SK-N-SH treated with all-trans-retinoic acid at 6 μM for 48 hours (cell line): Measurements from ENCODE around the gene ERN1.
A peak's percentile ranks its signal among the peaks of the same experiment; 100 is the strongest.
"Not testable (repeated sequence)": the region's sequence is repeated elsewhere in the genome, so short reads cannot be mapped to it uniquely, and the experiment has no call there.

ENCODE experiments used
- ATAC-seq: fragments of 200-7000 bp; cut with Tn5 transposase; 3 replicates; pipeline ENCODE4 v1.9.1; 2020; ENCODE audit warnings: mild to moderate bottlenecking, moderate library complexity
- ARNTL ChIP-seq: fragments of 450-650 bp; formaldehyde crosslinking; IDR thresholded peaks from 2 replicates; pipeline ENCODE4 v1.5.0; 2020; ENCODE audit warnings: low read depth, mild to moderate bottlenecking, moderate library complexity, borderline replicate concordance
- BACH2 ChIP-seq: fragments of 250-450 bp; sonication (Bioruptor Pico); IDR thresholded peaks from 2 replicates; pipeline ENCODE4 v1.9.0; 2021; ENCODE audit warnings: mild to moderate bottlenecking, borderline replicate concordance
- CSDC2 ChIP-seq: fragments of 250-450 bp; sonication (Bioruptor Pico); IDR thresholded peaks from 2 replicates; pipeline ENCODE4 v1.5.0; 2020; ENCODE audit warnings: mild to moderate bottlenecking, moderate library complexity
- ESRRG ChIP-seq: fragments of 250-450 bp; sonication (Bioruptor Pico); IDR thresholded peaks from 2 replicates; pipeline ENCODE4 v1.6.1; 2021; ENCODE audit warnings: mild to moderate bottlenecking
- ISL1 ChIP-seq: fragments of 250-450 bp; sonication (Bioruptor Pico); IDR thresholded peaks from 2 replicates; pipeline ENCODE4 v2.1.2; 2022; ENCODE audit warnings: mild to moderate bottlenecking, moderate library complexity
- PATZ1 ChIP-seq: fragments of 250-450 bp; sonication (Bioruptor Pico); IDR thresholded peaks from 2 replicates; pipeline ENCODE4 v1.8.0; 2020; ENCODE audit warnings: mild to moderate bottlenecking, moderate library complexity, borderline replicate concordance
- POU6F1 ChIP-seq: fragments of 250-450 bp; sonication (Bioruptor Pico); IDR thresholded peaks from 2 replicates; pipeline ENCODE4 v1.8.0; 2021; ENCODE audit warnings: low read depth, mild to moderate bottlenecking, moderate library complexity, borderline replicate concordance
- SNAI2 ChIP-seq: fragments of 250-450 bp; sonication (Bioruptor Pico); IDR thresholded peaks from 2 replicates; pipeline ENCODE4 v1.5.0; 2020; ENCODE audit warnings: mild to moderate bottlenecking, moderate library complexity
- TCF4 ChIP-seq: fragments of 250-450 bp; sonication (Bioruptor Pico); IDR thresholded peaks from 2 replicates; pipeline ENCODE4 v1.8.0; 2021; ENCODE audit warnings: mild to moderate bottlenecking, moderate library complexity, borderline replicate concordance
- TSHZ2 ChIP-seq: fragments of 250-450 bp; sonication (Bioruptor Pico); IDR thresholded peaks from 2 replicates; pipeline ENCODE4 v1.5.0; 2020; ENCODE audit warnings: mild to moderate bottlenecking, moderate library complexity
- ZC3H10 ChIP-seq: fragments of 250-450 bp; sonication (Bioruptor Pico); IDR thresholded peaks from 2 replicates; pipeline ENCODE4 v1.5.1; 2021; ENCODE audit warnings: mild to moderate bottlenecking, moderate library complexity
- ZFP3 ChIP-seq: fragments of 250-450 bp; sonication (Bioruptor Pico); IDR thresholded peaks from 2 replicates; pipeline ENCODE4 v1.5.0; 2020; ENCODE audit warnings: mild to moderate bottlenecking, moderate library complexity
- ZFP30 ChIP-seq: fragments of 450-650 bp; formaldehyde crosslinking; IDR thresholded peaks from 2 replicates; pipeline ENCODE4 v1.5.0; 2022; ENCODE audit warnings: mild to moderate bottlenecking, moderate library complexity
- ZNF565 ChIP-seq: fragments of 450-650 bp; formaldehyde crosslinking; conservative IDR thresholded peaks from 2 replicates; pipeline ENCODE4 v1.5.0; 2020; ENCODE audit warnings: low read depth, mild to moderate bottlenecking, moderate library complexity
- ZNF70 ChIP-seq: fragments of 450-650 bp; formaldehyde crosslinking; IDR thresholded peaks from 2 replicates; pipeline ENCODE4 v1.5.0; 2020; ENCODE audit warnings: mild to moderate bottlenecking, moderate library complexity
- TF ChIP-seq, protein P1 (sequence below): fragments of 250-450 bp; sonication (Bioruptor Pico); IDR thresholded peaks from 2 replicates; pipeline ENCODE4 v1.5.1; 2020; ENCODE audit warnings: low read depth, mild to moderate bottlenecking, moderate library complexity

Gene ERN1

DNA sequence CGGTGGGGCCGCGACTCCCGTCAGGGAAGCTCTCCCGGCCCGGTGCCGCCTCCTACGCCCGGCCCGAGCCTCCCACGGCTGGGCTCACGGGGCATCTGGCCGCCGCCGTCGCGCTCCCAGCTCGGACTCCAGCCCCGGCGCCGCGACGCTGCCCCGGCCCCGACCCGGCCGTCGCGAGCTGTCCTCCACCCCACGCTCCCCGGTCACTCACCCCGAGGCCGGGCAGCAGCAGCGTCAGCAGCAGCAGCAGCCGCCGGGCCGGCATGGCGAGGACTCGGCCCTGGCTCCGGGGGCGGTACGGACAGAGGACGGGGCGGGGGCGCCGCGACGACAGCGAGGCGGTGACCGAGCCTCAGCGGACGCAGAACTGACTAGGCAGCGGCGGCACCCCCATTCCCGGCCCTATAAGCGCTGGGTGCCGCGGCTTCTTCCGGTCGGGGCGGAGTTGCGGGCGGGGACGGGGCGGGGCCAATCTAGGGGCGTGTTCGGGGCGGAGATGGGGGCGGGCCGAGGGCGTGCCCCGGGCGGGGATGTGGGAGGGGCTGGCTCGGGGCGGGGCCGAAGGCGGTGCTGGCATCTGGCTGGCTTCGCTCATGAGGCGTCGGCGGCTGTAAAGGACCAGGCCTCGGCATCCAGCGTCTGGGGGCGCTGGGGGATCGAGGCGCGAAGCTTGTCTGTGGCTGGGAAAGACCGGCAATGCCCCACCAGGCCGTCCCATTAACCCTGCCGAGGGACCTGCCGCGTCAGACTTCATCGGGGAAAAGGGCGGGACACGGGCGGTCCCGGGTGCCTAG, at the start of gene ERN1:
ERN1 (minus strand) TSS at position 380 of the 794 bp plus-strand sequence; CDS start at position 265, 115 bp downstream.
- peak; percentile 96 for ATAC-seq
- TF ChIP-seq POU6F1 (CRISPR knock-in tag) (no peak), SNAI2 (CRISPR knock-in tag) (no peak), ARNTL (no peak), CSDC2 (0 out of 2 replicates have a peak, but pooled peaks have one; percentile 36), BACH2 (CRISPR knock-in tag) (no peak), ZFP3 (peak; percentile 69; the same call in 1 of the 2 replicates), TSHZ2 (no peak), TCF4 (CRISPR knock-in tag) (no peak)
- TF ChIP-seq, protein P1, sequence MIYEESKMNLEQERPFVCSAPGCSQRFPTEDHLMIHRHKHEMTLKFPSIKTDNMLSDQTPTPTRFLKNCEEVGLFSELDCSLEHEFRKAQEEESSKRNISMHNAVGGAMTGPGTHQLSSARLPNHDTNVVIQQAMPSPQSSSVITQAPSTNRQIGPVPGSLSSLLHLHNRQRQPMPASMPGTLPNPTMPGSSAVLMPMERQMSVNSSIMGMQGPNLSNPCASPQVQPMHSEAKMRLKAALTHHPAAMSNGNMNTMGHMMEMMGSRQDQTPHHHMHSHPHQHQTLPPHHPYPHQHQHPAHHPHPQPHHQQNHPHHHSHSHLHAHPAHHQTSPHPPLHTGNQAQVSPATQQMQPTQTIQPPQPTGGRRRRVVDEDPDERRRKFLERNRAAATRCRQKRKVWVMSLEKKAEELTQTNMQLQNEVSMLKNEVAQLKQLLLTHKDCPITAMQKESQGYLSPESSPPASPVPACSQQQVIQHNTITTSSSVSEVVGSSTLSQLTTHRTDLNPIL (CRISPR knock-in tag) = no peak

DNA sequence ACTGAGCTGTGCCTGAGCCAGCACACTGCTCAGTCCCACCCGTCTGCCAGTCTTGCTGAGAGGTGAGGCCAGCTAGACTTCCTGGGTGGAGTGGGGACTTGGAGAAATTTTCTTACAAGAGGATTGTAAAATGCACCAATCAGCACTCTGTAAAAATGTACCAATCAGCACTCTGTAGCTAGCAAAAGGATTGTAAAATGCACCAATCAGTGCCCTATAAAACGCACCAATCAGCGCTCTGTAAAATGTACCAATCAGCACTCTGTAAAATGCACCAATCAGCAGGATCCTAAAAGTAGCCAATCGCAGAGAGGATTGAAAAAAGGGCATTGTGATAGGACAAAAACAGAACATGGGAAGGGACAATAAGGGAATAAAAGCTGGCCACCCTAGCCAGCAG, 49.1 kb upstream of the ERN1 start:
- not testable (repeated sequence) for ATAC-seq

- TF ChIP-seq ZFP30 (CRISPR knock-in tag) = no peak
- no peak for TF ChIP-seq ZC3H10
- TF ChIP-seq CSDC2 = no peak
- no peak; the same call in 1 of the 2 replicates for TF ChIP-seq ISL1
- no peak for TF ChIP-seq BACH2 (CRISPR knock-in tag)
- TF ChIP-seq ZNF70 (CRISPR knock-in tag) = peak; percentile 52; the same call in 1 of the 2 replicates
- TF ChIP-seq SNAI2 (CRISPR knock-in tag) = no peak
- peak; percentile 67 for TF ChIP-seq TCF4 (CRISPR knock-in tag)
- 0 out of 2 replicates have a peak, but pooled peaks have one; percentile 50 for TF ChIP-seq ZFP3
- no peak for TF ChIP-seq ZNF565
- no peak for TF ChIP-seq PATZ1 (CRISPR knock-in tag)
- no peak for TF ChIP-seq ESRRG (CRISPR knock-in tag)
- TF ChIP-seq, protein P1 (CRISPR knock-in tag) = no peak
- ATAC-seq = peak; percentile 78
Observed at GRCh38 chr17:64178011-64178825, 48.3 kb upstream of the ERN1 start.
